Left ventricle myocardium inferior (tissue), 1 donor: ENCODE results near the gene SERPINB6. TPM values are rescaled to one million over a fixed set of nuclear protein-coding genes. Genes with fewer than 3 reads are reported as not detected.

Experiments
- DNase-seq: peaks from one replicate; pipeline ENCODE4 v3.0.0-alpha.2; 2020
- H3K27ac ChIP-seq: fragments of 200-600 bp; replicated peaks from 2 replicates; pipeline ENCODE4 v1.8.0; 2021
- H3K27me3 ChIP-seq: fragments of 200-600 bp; 2 replicates; pipeline ENCODE4 v1.8.0; 2021; ENCODE audit warnings: low read depth
- H3K36me3 ChIP-seq: fragments of 200-600 bp; 2 replicates; pipeline ENCODE4 v1.8.0; 2021
- H3K4me1 ChIP-seq: fragments of 200-600 bp; 2 replicates; pipeline ENCODE4 v1.8.0; 2021
- H3K4me3 ChIP-seq: fragments of 200-600 bp; 2 replicates; pipeline ENCODE4 v1.8.0; 2021; ENCODE audit warnings: mild to moderate bottlenecking, moderate library complexity
- H3K9me3 ChIP-seq: fragments of 200-600 bp; replicated peaks from 2 replicates; pipeline ENCODE4 v1.8.0; 2021
- intact Hi-C: fragments of 100-400 bp; cut with micrococcal nuclease; formaldehyde crosslinking; loops from one replicate; pipeline ENCODE4 v1.11.0; 2022
- long read RNA-seq: library from polyadenylated mRNA; unstranded; transcript quantifications from one replicate; pipeline ENCODE4 v2.0.0, GENCODE V29; 2021
- total RNA-seq: library from RNA; stranded (reverse); fragmentation: NEBNext Ultra II Directional; extraction: Animal tissue kit (Norgen Biotek cat#: 25700); gene quantifications from one replicate; pipeline ENCODE4 v1.2.1, GENCODE V29; 2021
- TF ChIP-seq, protein P1 (sequence below): fragments of 200-600 bp; IDR thresholded peaks from 2 replicates; pipeline ENCODE4 v1.8.0; 2021; ENCODE audit warnings: antibody characterized with exemption, mild to moderate bottlenecking, borderline replicate concordance
- donor health status: DM: no; HTN: yes; CAD: no; lungs with severe emphysema.

SERPINB6 gene
- total RNA-seq: 233 TPM
- long read RNA-seq, transcript SERPINB6-206 (7 exons, 1,375 nt): minor isoform, 14 of 375 reads
- long read RNA-seq, transcript SERPINB6-204 (7 exons, 1,370 nt): minor isoform, 70 of 375 reads
- long read RNA-seq, transcript SERPINB6-205 (7 exons, 1,315 nt): major isoform, 161 of 375 reads
- long read RNA-seq, transcript SERPINB6-210 (7 exons, 1,638 nt): minor isoform, 40 of 375 reads
- long read RNA-seq, partial matches to known transcripts: 5 of 375 reads
- long read RNA-seq, other reads (novel, unspliced or antisense): 54 of 375 reads

DNA sequence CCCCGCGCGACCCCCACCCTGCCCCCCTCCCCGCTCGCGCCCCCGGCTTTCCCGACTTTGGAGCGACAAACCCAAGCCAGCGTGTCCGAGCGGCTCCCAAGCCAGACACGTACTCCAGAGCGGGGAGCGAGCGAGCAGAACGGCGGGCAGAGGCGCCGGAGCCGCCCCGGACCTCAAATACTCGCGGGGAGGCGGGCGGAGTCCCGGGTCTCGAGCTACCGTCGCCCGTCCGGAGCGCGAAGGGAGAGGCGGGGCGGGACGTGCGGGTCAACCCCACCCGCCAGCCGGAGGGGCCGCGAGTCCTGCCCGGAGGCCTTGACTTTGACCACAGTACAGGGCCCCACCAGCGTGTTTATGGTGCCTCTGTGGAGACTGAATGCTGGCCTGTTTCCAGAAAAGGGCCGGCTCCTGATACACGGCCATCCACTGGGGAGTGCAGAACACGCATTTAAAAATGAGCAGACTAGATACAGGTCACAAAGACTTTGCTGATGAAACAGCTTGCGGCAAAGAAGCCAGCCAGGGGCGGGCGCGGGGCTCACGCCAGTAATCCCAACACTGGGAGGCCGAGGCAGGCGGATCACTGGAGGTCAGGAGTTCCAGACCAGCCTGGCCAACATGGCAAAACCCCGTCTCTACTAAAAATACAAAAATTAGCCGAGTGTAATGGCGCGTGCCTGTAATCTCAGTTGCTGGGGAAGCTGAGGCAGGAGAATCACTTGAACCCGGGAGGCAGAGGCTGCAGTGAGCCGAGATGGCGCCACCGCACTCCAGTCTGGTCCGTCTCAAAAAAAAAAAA is at the start of gene SERPINB6:
Gene SERPINB6 (minus strand): TSS at position 148 of the 799 bp plus-strand sequence. CDS start 12,235 bp downstream, outside the sequence.
- H3K4me3 ChIP-seq: peak within 1 kb of the TSS; percentile 77
- H3K27ac ChIP-seq: peak within 1 kb of the TSS; percentile 95
- H3K27me3 ChIP-seq: no peaks in the 10 kb centered on the region
- H3K9me3 ChIP-seq: no peaks in the 10 kb centered on the region
- intact Hi-C loops: no loop called here
- TF ChIP-seq, protein P1, sequence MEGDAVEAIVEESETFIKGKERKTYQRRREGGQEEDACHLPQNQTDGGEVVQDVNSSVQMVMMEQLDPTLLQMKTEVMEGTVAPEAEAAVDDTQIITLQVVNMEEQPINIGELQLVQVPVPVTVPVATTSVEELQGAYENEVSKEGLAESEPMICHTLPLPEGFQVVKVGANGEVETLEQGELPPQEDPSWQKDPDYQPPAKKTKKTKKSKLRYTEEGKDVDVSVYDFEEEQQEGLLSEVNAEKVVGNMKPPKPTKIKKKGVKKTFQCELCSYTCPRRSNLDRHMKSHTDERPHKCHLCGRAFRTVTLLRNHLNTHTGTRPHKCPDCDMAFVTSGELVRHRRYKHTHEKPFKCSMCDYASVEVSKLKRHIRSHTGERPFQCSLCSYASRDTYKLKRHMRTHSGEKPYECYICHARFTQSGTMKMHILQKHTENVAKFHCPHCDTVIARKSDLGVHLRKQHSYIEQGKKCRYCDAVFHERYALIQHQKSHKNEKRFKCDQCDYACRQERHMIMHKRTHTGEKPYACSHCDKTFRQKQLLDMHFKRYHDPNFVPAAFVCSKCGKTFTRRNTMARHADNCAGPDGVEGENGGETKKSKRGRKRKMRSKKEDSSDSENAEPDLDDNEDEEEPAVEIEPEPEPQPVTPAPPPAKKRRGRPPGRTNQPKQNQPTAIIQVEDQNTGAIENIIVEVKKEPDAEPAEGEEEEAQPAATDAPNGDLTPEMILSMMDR: no peak
- no peaks in the 10 kb centered on the region for H3K36me3 ChIP-seq
- DNase-seq: peak; percentile 89
- peaks cover 47% of the 10 kb centered on the region for H3K4me1 ChIP-seq

DNA sequence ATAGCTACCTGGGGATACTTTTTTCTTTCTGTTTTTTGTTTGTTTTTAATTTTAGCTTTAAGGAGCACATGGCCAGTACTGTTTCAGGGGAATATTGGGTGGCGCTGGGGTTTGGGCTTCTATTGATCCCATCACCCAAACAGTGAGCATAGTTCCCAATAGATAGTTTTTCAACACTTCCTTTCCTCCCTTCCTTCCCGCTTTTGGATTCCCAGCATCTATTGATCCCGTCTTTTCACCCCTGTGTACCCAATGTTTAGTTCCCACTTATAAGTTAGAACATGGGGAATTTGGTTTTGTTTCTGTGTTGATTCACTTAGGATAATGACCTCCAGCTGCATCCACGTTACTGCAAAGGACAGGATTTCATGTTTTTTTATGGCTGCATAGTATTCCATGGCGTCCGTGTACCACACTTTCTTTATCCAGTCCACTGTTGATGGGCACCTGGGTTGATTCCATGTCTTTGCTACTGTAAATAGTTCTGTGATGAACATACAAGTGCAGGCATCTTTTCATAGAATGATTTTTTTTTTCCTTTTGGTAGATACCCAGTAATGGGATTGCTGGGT is 48.5 kb upstream of the SERPINB6 start:
- DNase-seq: no peak
- Histone ChIP-seq H3K4me3 (no peak overlapping the region), H3K9me3 (no peaks in the 10 kb centered on the region), H3K36me3 (peaks cover 57% of the 10 kb centered on the region), H3K27me3 (no peaks in the 10 kb centered on the region), H3K27ac (peak overlapping the region; percentile 16), H3K4me1 (peaks cover 54% of the 10 kb centered on the region)
- TF ChIP-seq, protein P1: no peak
- intact Hi-C loops: no loop called here

DNA sequence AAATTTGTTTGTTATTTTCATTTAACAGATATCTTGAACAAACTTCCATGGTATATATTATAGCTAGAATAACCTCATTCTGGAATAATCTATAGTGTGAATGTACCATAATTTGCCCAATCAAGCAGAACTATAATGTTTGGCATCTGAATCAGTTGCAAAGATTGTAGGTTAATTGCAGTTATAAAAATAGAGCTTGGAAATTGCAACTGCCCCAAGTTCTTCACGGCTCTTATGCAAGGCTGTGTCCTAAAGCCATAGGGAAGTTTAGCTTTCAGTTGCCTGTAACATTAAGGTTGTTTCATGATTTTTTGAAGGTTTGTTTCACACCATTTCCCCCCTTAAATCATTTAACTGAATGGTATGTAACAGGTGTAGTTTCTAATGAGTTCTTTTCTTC is 47.7 kb upstream of the SERPINB6 start:
- peaks cover 46% of the 10 kb centered on the region for H3K4me1 ChIP-seq
- DNase-seq: no peak
- H3K36me3 ChIP-seq: peaks cover 65% of the 10 kb centered on the region
- TF ChIP-seq, protein P1: no peak
- no peaks in the 10 kb centered on the region for H3K27me3 ChIP-seq
- intact Hi-C loops: no loop called here
- peak overlapping the region; percentile 34 for H3K27ac ChIP-seq
- no peaks in the 10 kb centered on the region for H3K9me3 ChIP-seq
- H3K4me3 ChIP-seq: no peak overlapping the region

DNA sequence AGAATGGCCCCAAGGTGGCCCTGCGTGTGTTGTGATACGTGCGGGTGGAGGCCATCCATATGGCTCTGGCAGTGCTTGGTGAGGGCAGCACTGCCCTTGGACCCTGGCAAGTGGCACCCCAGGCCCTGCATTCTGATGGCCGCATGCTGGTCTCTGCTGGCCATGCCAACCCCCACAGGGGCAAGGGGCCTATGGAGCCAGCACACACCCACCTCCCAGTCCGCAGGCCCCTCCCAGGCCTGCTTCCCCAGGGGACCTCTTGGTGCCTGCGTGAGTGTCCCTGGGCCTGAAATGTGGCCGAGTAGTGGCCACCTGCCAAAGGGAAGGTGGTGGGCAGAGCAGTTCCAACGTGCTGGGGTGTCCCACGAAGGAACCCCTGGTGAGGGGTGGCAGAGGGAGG is 45.9 kb upstream of the SERPINB6 start:
- TF ChIP-seq, protein P1: no peak
- Histone ChIP-seq H3K9me3 (peaks cover 3% of the 10 kb centered on the region), H3K27ac (no peak overlapping the region), H3K4me1 (peaks cover 30% of the 10 kb centered on the region), H3K27me3 (no peaks in the 10 kb centered on the region), H3K4me3 (no peak overlapping the region), H3K36me3 (peaks cover 80% of the 10 kb centered on the region)
- intact Hi-C loops: no loop called here
- DNase-seq: no peak

DNA sequence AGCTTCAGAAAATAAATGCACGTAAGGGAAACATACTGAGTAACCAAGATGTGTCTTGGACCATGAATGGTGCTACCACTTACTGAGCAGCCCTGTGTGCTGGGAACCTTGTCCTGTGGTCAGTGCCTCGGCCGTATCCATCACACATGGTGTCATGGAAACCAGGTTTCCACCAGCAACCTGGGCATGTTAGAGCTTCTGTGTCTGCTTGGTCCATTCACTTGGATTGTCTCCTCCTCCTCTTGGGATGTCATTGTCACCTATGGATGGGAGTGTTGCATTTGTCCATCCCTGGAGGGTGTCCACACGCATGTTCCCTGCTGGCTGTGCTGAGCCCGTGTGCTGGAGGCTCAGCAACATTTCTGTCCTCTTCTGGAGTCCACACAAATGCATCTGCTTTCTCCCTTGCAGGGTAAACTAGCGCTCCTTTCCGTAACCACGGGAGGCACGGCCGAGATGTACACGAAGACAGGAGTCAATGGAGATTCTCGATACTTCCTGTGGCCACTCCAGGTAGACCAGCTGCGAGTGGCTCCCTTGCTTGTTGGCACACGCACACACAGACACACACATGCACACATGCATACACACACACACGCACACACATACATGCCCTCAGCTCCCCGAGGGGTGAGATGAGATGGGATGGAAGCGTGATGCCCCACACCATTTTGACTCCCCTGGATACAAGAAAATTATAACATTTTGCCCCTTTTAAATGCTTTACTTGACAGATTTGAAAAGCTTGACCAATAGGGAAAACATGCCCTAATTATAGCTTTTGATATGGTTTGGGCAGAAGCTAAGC is 45.3 kb upstream of the SERPINB6 start:
- no peak for DNase-seq
- Histone ChIP-seq H3K4me3 (no peak overlapping the region), H3K36me3 (peaks cover 86% of the 10 kb centered on the region), H3K9me3 (peaks cover 9% of the 10 kb centered on the region), H3K27me3 (no peaks in the 10 kb centered on the region), H3K27ac (no peak overlapping the region), H3K4me1 (peaks cover 25% of the 10 kb centered on the region)
- TF ChIP-seq, protein P1: no peak
- intact Hi-C loops: no loop called here
